ENCODE results near the gene CCDC177. TPM values are rescaled to one million over a fixed set of nuclear protein-coding genes. Genes with fewer than 3 reads are reported as not detected.

CCDC177 gene
- not detected in 2 replicates for total RNA-seq

GRCh38 chr14:69574263-69574953, at the start of gene CCDC177:
CCDC177 (minus strand) TSS chr14:69574871; CDS start chr14:69573622, 1,249 bp downstream.
- peak; percentile 72 for DNase-seq

- DNase-seq = no peak
Measured at GRCh38 chr14:69624136-69624535, 49.5 kb upstream of the CCDC177 start.

GRCh38 chr14:69620981-69621380, 46.3 kb upstream of the CCDC177 start:
- no peak for DNase-seq

GRCh38 chr14:69620211-69620611, 45.5 kb upstream of the CCDC177 start:
- no peak for DNase-seq

- DNase-seq = no peak
Measured at GRCh38 chr14:69619012-69619411, 44.3 kb upstream of the CCDC177 start.

- DNase-seq = no peak
Measured at GRCh38 chr14:69617796-69618195, 43.1 kb upstream of the CCDC177 start.

- no peak for DNase-seq
Measured at GRCh38 chr14:69616408-69616773, 41.7 kb upstream of the CCDC177 start.

- peak; percentile 79 for DNase-seq
Measured at GRCh38 chr14:69615496-69616407, 41.1 kb upstream of the CCDC177 start.

GRCh38 chr14:69615121-69615495, 40.4 kb upstream of the CCDC177 start:
- no peak for DNase-seq

- DNase-seq = no peak
Measured at GRCh38 chr14:69614592-69614991, 39.9 kb upstream of the CCDC177 start.

- DNase-seq = no peak
Measured at GRCh38 chr14:69613312-69614073, 38.8 kb upstream of the CCDC177 start.

GRCh38 chr14:69612783-69613130, 38.1 kb upstream of the CCDC177 start:
- DNase-seq = peak; percentile 40

GRCh38 chr14:69612014-69612782, 37.5 kb upstream of the CCDC177 start:
- peak; percentile 58 for DNase-seq

- peak; percentile 91 for DNase-seq
Measured at GRCh38 chr14:69611172-69612013, 36.7 kb upstream of the CCDC177 start, which contains the start of gene SUSD6. SUSD6 (plus strand) TSS chr14:69611596; CDS start chr14:69658593, 46,997 bp downstream.

- peak; percentile 23 for DNase-seq
Measured at GRCh38 chr14:69610874-69611171, 36.2 kb upstream of the CCDC177 start.

- DNase-seq = no peak
Measured at GRCh38 chr14:69610020-69610873, 35.6 kb upstream of the CCDC177 start.

GRCh38 chr14:69606258-69607184, 31.9 kb upstream of the CCDC177 start:
- DNase-seq = no peak

GRCh38 chr14:69605738-69606137, 31.1 kb upstream of the CCDC177 start:
- DNase-seq = no peak

GRCh38 chr14:69600304-69600891, 25.7 kb upstream of the CCDC177 start:
- no peak for DNase-seq

All from dermis blood vessel endothelial cell (primary cell).